HG03097 (cell line): ENCODE data around the gene SOCS4.

Experiments used
- ATAC-seq: cut with Tn5 transposase; IDR thresholded peaks from one replicate; pipeline ENCODE4 v1.9.1; 2021; ENCODE audit not compliant: unreplicated experiment, low FRiP score

The SOCS4 gene

DNA sequence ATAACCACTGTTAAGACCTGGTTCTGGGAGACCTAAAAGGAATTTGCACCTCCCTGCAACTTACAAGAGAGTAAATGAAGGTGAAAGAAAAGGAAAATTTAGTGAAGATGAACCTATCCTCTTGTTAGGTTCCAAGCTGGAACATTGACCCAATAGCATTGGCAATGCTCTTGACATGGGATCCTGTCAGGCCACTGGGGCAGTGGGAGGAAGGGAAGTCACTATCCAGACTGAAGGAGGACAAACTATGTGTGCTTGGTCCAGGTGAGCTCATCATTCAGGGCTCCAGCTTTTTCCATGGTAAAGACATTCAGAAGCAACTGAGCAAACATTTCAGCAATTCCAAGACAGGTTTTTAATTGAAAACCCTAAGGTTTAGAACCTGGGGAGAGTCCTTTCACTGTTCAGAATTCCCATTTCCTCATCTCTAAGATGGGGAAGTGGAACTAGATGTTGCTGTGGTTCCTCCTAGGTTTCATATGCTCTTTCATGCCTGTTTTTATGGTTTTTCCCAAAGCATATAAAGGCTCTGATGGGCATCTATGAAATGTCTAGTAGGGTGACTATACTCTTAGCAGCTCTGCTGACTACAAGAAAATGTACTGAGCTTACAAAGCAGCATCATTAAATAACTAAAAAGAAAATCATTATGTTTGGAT, 57.5 kb downstream of the SOCS4 start:
- no peak for ATAC-seq

DNA sequence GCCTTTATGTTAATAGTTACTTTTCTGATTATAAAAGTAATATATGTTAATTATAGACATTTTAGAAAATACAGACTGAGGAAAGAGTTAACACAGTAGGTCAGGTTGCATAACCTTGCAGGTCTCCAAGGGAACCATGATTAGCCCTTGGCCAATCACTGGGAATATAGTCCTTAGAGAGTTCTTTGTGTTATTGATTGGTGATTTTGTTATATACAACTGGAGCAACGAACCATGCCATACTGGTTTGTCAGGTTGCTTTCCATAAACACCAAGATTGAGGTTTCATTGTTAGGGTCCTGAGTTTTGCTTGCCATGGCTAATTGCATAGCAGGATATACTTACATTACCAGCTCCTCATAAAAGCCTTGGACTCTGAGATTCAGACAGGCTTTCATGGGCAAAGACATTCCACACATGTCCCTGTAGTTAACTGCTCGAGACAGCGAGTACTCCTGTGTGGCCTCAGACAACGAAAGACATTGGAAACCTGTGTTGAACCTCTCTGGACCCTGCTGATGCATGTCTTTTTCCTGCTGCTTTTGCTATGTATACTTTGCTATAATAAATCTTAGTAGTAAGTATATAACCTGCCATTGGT, 58.1 kb downstream of the SOCS4 start:
- no peak for ATAC-seq

DNA sequence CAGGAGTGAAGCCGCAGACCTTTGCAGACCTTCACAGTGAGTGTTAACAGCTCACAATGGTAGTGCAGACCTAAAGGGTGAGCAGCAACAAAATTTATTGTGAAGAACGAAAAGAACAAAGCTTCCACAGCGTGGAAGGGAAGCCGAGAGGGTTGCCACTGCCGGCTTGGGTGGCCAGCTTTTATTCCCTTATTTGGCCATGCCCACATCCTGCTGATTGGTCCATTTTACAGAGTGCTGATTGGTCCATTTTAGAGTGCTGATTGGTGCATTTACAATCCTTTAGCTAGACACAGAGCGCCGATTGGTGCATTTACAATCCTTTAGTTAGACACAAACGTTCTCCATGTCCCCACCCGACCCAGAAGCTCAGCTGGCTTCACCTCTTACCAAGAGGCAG, 59.9 kb downstream of the SOCS4 start:
- ATAC-seq: no peak

DNA sequence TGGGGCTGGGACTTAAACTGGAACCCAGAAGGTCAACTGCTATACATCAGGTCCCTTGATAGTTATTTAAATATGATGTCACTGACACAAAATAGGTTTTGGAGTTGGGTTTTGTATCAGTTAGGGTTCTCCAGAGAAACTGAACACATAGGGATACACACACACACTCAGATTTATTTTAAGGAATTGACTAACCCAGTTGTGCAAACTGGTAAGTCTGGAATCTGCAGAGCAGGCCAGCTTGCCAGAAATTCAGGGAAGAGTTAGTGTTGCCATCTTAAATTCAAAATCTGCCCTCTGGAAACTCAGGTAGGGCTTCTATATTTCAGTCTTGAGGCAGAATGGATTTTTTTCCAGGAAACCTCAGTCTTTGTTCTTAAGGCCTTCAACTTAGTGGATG, 61.3 kb downstream of the SOCS4 start:
- ATAC-seq: no peak

DNA sequence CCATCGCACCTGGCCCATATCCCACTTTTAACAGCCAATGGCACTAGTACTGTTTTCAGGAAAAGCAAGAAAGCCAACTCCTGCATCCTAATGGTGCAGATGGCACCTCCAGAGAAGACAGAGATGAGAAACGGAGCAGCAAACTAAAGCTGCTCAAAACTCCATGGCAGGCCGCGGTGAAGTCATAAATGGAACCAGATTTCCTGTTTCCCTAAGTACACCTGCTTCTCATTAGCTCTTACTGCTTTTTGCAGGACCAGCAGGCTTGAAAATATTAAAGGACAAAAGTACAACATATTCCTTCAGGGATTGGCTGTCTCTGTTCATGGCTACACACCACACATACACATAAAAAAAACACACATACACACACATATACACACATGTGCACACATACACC, 65.3 kb downstream of the SOCS4 start:
- ATAC-seq: no peak

DNA sequence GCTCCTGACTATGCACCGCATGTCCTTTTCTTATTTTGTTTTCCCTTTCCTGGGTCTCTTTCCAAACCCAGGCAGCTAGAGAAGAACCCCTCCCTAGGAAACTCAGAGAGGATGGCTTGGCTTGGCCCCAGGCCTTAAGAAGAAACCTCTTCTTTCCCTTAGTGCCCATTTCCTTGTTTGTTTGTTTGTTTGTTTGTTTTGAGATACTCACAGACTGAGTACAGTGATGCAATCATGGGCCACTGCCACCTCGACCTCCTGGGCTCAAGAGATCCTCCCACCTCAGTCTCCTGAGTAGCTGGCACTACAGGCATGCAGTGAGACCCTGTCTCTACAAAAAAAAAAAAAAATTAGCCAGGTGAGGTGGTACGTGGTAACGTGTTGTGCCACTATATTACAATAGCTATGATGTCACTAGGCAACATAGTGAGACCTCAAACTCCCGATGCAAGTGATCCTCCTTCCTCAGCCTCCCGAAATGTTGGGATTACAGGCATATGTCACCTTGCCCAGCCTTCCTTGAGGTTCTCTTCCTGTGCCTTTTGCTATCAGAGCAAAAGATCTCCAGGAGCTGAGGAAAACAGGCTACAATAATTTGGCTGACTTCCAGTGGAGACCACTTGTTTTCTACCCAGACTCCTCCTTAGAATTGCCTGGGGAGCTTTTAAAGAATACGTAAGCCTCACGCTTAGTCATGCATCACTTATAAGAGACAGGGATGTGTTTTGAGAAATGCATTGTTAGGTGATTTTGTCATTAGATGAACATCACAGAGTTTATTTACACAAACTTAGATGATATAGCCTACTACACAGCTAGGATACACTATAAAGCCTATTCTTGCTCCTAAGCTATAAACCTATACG, 67.5 kb downstream of the SOCS4 start:
- no peak for ATAC-seq

DNA sequence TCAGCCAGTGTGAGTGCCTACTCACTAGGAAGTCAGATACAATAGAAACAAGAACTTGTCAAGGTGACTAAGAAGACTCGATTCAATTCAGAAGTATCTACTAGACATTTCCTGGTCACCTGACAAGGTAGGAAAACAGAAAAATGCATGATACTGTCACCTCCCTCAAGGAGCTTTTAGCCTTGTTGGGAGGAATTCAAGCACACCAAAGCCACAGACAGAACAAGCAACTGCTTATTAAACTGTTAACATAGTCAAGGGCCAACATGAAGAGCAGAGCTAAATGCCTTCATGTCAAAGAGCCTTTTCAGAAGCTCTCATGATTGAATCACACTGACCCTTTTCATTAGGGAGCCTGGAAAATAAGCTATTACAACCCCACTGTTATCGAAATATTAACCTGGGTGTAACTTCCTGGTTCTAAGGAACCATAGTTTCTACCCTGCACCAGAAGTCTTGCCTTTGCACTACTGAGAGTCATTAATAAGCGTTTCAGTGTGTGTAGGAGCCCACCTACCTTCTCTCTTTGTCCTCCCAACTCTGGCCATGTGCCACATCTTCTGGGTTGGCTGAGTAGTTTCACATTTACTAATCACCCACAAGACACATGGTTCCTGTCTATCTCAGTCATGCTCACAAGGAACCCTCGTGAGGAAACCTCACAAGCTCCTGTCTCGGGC, 71.0 kb downstream of the SOCS4 start:
- ATAC-seq: peak; percentile 46

DNA sequence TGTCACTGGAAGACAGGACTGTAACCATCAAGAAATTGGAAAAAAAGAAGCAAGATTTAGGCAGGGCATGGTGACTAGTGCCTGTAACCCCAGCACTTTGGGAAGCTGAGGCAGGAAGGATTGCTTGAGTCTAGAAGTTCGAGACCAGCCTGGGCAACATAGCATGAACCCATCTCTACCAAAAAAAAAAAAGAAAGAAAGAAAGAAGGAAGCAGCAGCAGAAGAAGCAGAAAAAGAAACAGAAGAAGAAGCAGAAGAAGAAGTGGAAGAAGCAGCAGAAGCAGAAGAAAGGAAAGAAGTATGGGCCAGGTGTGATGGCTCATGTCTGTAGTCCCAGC, 71.5 kb downstream of the SOCS4 start:
- no peak for ATAC-seq
